Vagina (tissue), 2 donors: ENCODE data around the gene STRN.

Source experiments
- CTCF ChIP-seq, 3 experiments: fragments of 450-650 bp in 2 of 3; fragments of 200-600 bp in 1 of 3; sonication (generic) in 1 of 3; IDR thresholded peaks; one replicate each; pipeline ENCODE4 v1.5.1; 2017 to 2019; ENCODE audit warnings: antibody characterized with exemption in 3 of 3, mild to moderate bottlenecking in 2 of 3, moderate library complexity in 2 of 3
- POLR2A ChIP-seq, 2 donors: fragments of 450-650 bp; IDR thresholded peaks; one replicate each; pipeline ENCODE4 v1.6.1; 2017; ENCODE audit warnings: antibody characterized with exemption in 2 of 2, mild to moderate bottlenecking in 2 of 2, moderate library complexity in 2 of 2
- POLR2AphosphoS5 ChIP-seq, 2 donors: sonication (generic); formaldehyde crosslinking; IDR thresholded peaks; one replicate each; pipeline ENCODE4 v1.9.0; 2017; ENCODE audit warnings: antibody characterized with exemption in 2 of 2, mild to moderate bottlenecking in 2 of 2, low read depth in 1 of 2; ENCODE audit not compliant: insufficient read depth in 1 of 2

DNA sequence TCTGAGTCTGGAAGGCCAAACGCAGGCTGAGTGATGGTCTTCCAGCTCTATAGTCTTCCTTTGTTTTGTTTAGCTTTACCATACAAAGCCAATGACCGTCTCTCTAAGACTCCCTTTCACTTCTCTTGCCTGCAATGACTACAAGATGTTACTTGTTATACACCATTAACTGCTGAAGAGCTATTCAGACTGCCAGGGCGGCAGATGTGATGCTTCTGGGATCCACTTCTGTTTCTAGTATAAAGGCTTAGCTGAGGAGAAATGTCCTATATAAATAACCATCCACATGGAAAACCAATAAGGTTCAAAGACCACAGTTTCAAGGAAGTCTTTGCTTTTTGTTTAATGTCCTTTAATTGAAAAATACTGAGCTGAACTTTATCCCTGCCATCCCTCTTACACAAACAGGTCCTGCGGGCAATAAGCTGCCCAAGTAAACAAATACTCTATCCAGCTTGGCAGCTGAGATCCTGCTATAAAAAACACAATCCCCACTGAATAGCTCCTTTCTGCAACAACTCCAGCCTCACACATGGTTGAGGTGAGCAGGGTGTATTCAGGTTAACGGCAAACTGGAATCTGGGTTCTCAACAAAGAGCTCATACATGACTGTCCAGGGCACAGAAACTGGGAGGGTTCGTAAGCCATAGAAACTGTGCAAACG, 145.3 kb downstream of the STRN start:
- TF ChIP-seq POLR2A (IDR thresholded peaks at IDR 0.05) = no peak
- no peak for TF ChIP-seq CTCF (IDR thresholded peaks at IDR 0.05)
- no peak for TF ChIP-seq POLR2AphosphoS5 (IDR thresholded peaks at IDR 0.05; ENCODE audit: insufficient read depth in 1 of 2, low read depth in 1 of 2)
